Measurements from ENCODE around the gene RASA1. TPM values are rescaled to one million over a fixed set of nuclear protein-coding genes. Genes with fewer than 3 reads are reported as not detected.
A peak's percentile ranks its signal among the peaks of the same experiment; 100 is the strongest.

RASA1 gene
- total and polyA plus RNA-seq, 9 of the 15 experiments (the other 6 are each of a cell fraction or from before 2014, with no cell fraction given) = 3.2 to 17.3 (median 9.2) TPM

GRCh38 chr5:87268126-87268969 is 665 bp downstream of the RASA1 start (continued):
- no peak for TF ChIP-seq ILF3 (IDR thresholded peaks at IDR 0.05; ENCODE audit: borderline replicate concordance)
- TF ChIP-seq ZBTB49 (CRISPR knock-in tag; IDR thresholded peaks at IDR 0.05; ENCODE audit: borderline replicate concordance) = no peak
- TF ChIP-seq ZNF740 (CRISPR knock-in tag; IDR thresholded peaks at IDR 0.05) = no peak
- peak in 1 of 2 experiments; percentile 5; a peak in 2 of 4 replicates for TF ChIP-seq ZNF740 (tag; IDR thresholded peaks at IDR 0.05)
- no peak for TF ChIP-seq FOXJ3 (CRISPR knock-in tag; IDR thresholded peaks at IDR 0.05)
- no peak for TF ChIP-seq E2F3 (CRISPR knock-in tag; IDR thresholded peaks at IDR 0.05)

All from K562 (cell line).